IMR-90 (cell line): ENCODE measurements around the gene FN3KRP. TPM values are rescaled to one million over a fixed set of nuclear protein-coding genes. Genes with fewer than 3 reads are reported as not detected.

Experiments used
- ATAC-seq: fragments of 200-7000 bp; cut with Tn5 transposase; 2 replicates; pipeline ENCODE4 v1.9.1; 2020; ENCODE audit warnings: low read depth, mild to moderate bottlenecking, moderate library complexity
- BruUV-seq: library from RNA; stranded (reverse); fragments of 400-500 nt; replicated peaks from 2 replicates; lab custom pipeline; 2021; lab: Mats Ljungman, UMichigan
- CTCF ChIA-PET: fragments of 300-600 bp; formaldehyde crosslinking; extraction: SDS; loops from one replicate; lab custom pipeline; 2021; ENCODE audit warnings: antibody characterized with exemption; lab: Yijun Ruan, JAX
- POLR2A ChIA-PET: fragments of 300-600 bp; sonication (Branson Sonifier 250); formaldehyde crosslinking; loops from one replicate; lab custom pipeline; 2022; ENCODE audit warnings: antibody characterized with exemption; ENCODE audit not compliant: unreplicated experiment; lab: Charles Lee
- DNase-seq: peaks from one replicate; pipeline ENCODE4 v3.0.0; 2013
- H2AFZ ChIP-seq: replicated peaks from 2 replicates; pipeline ENCODE3; 2013; ENCODE audit warnings: low read length, mild to moderate bottlenecking; ENCODE audit not compliant: poor library complexity
- H2AK5ac ChIP-seq: 2 replicates; pipeline ENCODE4 v1.6.1; 2013; ENCODE audit warnings: low read depth, low read length, inconsistent platforms
- H2AK9ac ChIP-seq: replicated peaks from 2 replicates; pipeline ENCODE3; 2013; ENCODE audit warnings: mild to moderate bottlenecking, low read depth, low read length, moderate library complexity; ENCODE audit not compliant: poor library complexity
- H2BK120ac ChIP-seq: 2 replicates; pipeline ENCODE4 v1.6.1; 2013; ENCODE audit warnings: low read depth, low read length, inconsistent platforms
- H2BK15ac ChIP-seq: 3 replicates; pipeline ENCODE4 v1.6.1; 2013; ENCODE audit warnings: low read depth, low read length, inconsistent platforms
- H2BK20ac ChIP-seq: 2 replicates; pipeline ENCODE4 v1.6.1; 2013; ENCODE audit warnings: low read depth, mild to moderate bottlenecking, inconsistent platforms, low read length, moderate library complexity
- H2BK5ac ChIP-seq: 2 replicates; pipeline ENCODE4 v1.6.1; 2013; ENCODE audit warnings: mild to moderate bottlenecking, low read depth, low read length, inconsistent platforms; ENCODE audit not compliant: poor library complexity, severe bottlenecking
- H3K14ac ChIP-seq: replicated peaks from 2 replicates; pipeline ENCODE4 v1.6.1; 2013; ENCODE audit warnings: low read depth, low read length, inconsistent platforms
- H3K18ac ChIP-seq: 2 replicates; pipeline ENCODE4 v1.6.1; 2013; ENCODE audit warnings: low read depth, low read length, control low read depth
- H3K23ac ChIP-seq: 2 replicates; pipeline ENCODE4 v1.6.1; 2013; ENCODE audit warnings: low read depth, low read length, inconsistent platforms
- H3K27ac ChIP-seq: 2 replicates; pipeline ENCODE4 v1.5.1; 2013; ENCODE audit warnings: mild to moderate bottlenecking, control low read depth, low read length; ENCODE audit not compliant: insufficient read depth
- H3K27me3 ChIP-seq: 2 replicates; pipeline ENCODE4 v1.6.1; 2013; ENCODE audit warnings: low read length; ENCODE audit not compliant: control insufficient read depth, insufficient read depth
- H3K36me3 ChIP-seq: 2 replicates; pipeline ENCODE4 v1.6.1; 2013; ENCODE audit warnings: low read length, mixed read lengths; ENCODE audit not compliant: control insufficient read depth, insufficient read depth
- H3K4ac ChIP-seq: 2 replicates; pipeline ENCODE4 v1.6.1; 2013; ENCODE audit warnings: low read depth, low read length, inconsistent platforms
- H3K4me1 ChIP-seq: 2 replicates; pipeline ENCODE4 v1.6.1; 2013; ENCODE audit warnings: low read length, mixed read lengths; ENCODE audit not compliant: control insufficient read depth, insufficient read depth
- H3K4me2 ChIP-seq: 2 replicates; pipeline ENCODE4 v1.6.1; 2013; ENCODE audit warnings: low read depth, mild to moderate bottlenecking, control low read depth, low read length, moderate library complexity
- H3K4me3 ChIP-seq: 2 replicates; pipeline ENCODE4 v1.5.1; 2013; ENCODE audit warnings: low read depth, mild to moderate bottlenecking, control low read depth, low read length, moderate library complexity; ENCODE audit not compliant: insufficient read depth
- H3K56ac ChIP-seq: 2 replicates; pipeline ENCODE4 v1.6.1; 2013; ENCODE audit warnings: low read length, inconsistent platforms; ENCODE audit not compliant: insufficient read depth; ENCODE audit errors: extremely low read depth
- H3K79me1 ChIP-seq, 2 experiments: 2 replicates each; pipeline ENCODE4 v1.6.1; 2013; ENCODE audit warnings: low read length in 2 of 2, inconsistent platforms in 1 of 2, low read depth in 1 of 2
- H3K9ac ChIP-seq: 2 replicates; pipeline ENCODE4 v1.6.1; 2013; ENCODE audit warnings: low read depth, low read length, control low read depth
- H3K9me1 ChIP-seq: 2 replicates; pipeline ENCODE4 v1.6.1; 2013; ENCODE audit warnings: low read length, inconsistent platforms; ENCODE audit not compliant: insufficient read depth
- H3K9me3 ChIP-seq: 2 replicates; pipeline ENCODE4 v1.6.1; 2013; ENCODE audit warnings: low read length; ENCODE audit not compliant: control insufficient read depth, insufficient read depth
- H4K20me1 ChIP-seq: 2 replicates; pipeline ENCODE4 v1.6.1; 2013; ENCODE audit warnings: low read length, inconsistent platforms; ENCODE audit not compliant: insufficient read depth
- H4K5ac ChIP-seq: 2 replicates; pipeline ENCODE4 v1.6.1; 2013; ENCODE audit warnings: mild to moderate bottlenecking, low read depth, low read length, control low read depth
- H4K8ac ChIP-seq, 2 experiments: 2 replicates each; pipeline ENCODE4 v1.6.1; 2013; ENCODE audit warnings: low read depth in 2 of 2, low read length in 2 of 2, control low read depth in 1 of 2, inconsistent platforms in 1 of 2
- H4K91ac ChIP-seq: 2 replicates; pipeline ENCODE4 v1.6.1; 2013; ENCODE audit warnings: low read depth, low read length, inconsistent platforms; ENCODE audit not compliant: insufficient read depth
- BHLHE40 ChIP-seq: fragments of 150-350 bp; IDR thresholded peaks from 2 replicates; pipeline ENCODE4 v1.6.1; 2016; ENCODE audit warnings: mild to moderate bottlenecking, low read depth, low read length
- CEBPB ChIP-seq: IDR thresholded peaks from 2 replicates; pipeline ENCODE4 v1.6.1; 2012; ENCODE audit warnings: low read depth, low read length, improper control_type of control experiment
- CHD1 ChIP-seq: IDR thresholded peaks from 2 replicates; pipeline ENCODE4 v1.6.1; 2012; ENCODE audit warnings: low read depth, low read length, improper control_type of control experiment
- CTCF ChIP-seq: conservative IDR thresholded peaks from 2 replicates; pipeline ENCODE4 v1.5.1; 2012; ENCODE audit warnings: mild to moderate bottlenecking, low read depth, low read length, improper control_type of control experiment
- ELK1 ChIP-seq: fragments of 150-350 bp; IDR thresholded peaks from 2 replicates; pipeline ENCODE4 v1.6.1; 2016; ENCODE audit warnings: low read depth, mild to moderate bottlenecking, low read length, moderate library complexity, borderline replicate concordance
- FOS ChIP-seq: fragments of 150-350 bp; IDR thresholded peaks from 2 replicates; pipeline ENCODE4 v1.6.1; 2016; ENCODE audit warnings: low read depth, low read length
- MAFK ChIP-seq: IDR thresholded peaks from 2 replicates; pipeline ENCODE4 v1.6.1; 2012; ENCODE audit warnings: low read depth, low read length, improper control_type of control experiment
- MAZ ChIP-seq: IDR thresholded peaks from 2 replicates; pipeline ENCODE4 v1.6.1; 2012; ENCODE audit warnings: low read depth, mild to moderate bottlenecking, low read length, improper control_type of control experiment, moderate library complexity, borderline replicate concordance
- MXI1 ChIP-seq: IDR thresholded peaks from 2 replicates; pipeline ENCODE4 v1.6.1; 2012; ENCODE audit warnings: low read depth, mild to moderate bottlenecking, low read length, moderate library complexity, borderline replicate concordance
- NFE2L2 ChIP-seq: fragments of 150-350 bp; IDR thresholded peaks from 2 replicates; pipeline ENCODE4 v1.6.1; 2016; ENCODE audit warnings: low read depth, mild to moderate bottlenecking, low read length
- POLR2A ChIP-seq: IDR thresholded peaks from 2 replicates; pipeline ENCODE4 v1.6.1; 2012; ENCODE audit warnings: mild to moderate bottlenecking, low read depth, low read length
- RAD21 ChIP-seq: IDR thresholded peaks from 2 replicates; pipeline ENCODE4 v1.6.1; 2012; ENCODE audit warnings: low read length, improper control_type of control experiment
- RCOR1 ChIP-seq: IDR thresholded peaks from 2 replicates; pipeline ENCODE4 v1.6.1; 2012; ENCODE audit warnings: mild to moderate bottlenecking, low read length, improper control_type of control experiment; ENCODE audit not compliant: insufficient replicate concordance
- RFX5 ChIP-seq: IDR thresholded peaks from 2 replicates; pipeline ENCODE4 v1.8.0; 2012; ENCODE audit warnings: low read depth, mild to moderate bottlenecking, low read length, moderate library complexity
- SMC3 ChIP-seq: fragments of 150-350 bp; IDR thresholded peaks from 2 replicates; pipeline ENCODE4 v1.6.1; 2016; ENCODE audit warnings: low read depth, mild to moderate bottlenecking, antibody characterized with exemption, low read length, moderate library complexity
- USF2 ChIP-seq: fragments of 150-350 bp; IDR thresholded peaks from 2 replicates; pipeline ENCODE4 v1.6.1; 2017; ENCODE audit warnings: mild to moderate bottlenecking, antibody characterized with exemption, low read length, low read depth
- WGBS, 2 experiments: methylation state at CpG; one replicate each; pipeline versions ENCODE4 v1.1.5 to v1.1.7; 2013; ENCODE audit warnings: missing lambda C conversion rate in 2 of 2; ENCODE audit not compliant: insufficient read length in 1 of 2; ENCODE audit errors: extremely low coverage in 2 of 2; 5-methylcytosine and 5-hydroxymethylcytosine counted together
- dilution Hi-C: fragments of 300-500 bp; cut with HindIII; formaldehyde crosslinking; loops from one replicate; pipeline ENCODE4 v1.14.3; 2018; ENCODE audit warnings: low sequenced_read_pairs; ENCODE audit not compliant: unreplicated experiment
- in situ Hi-C: fragments of 300-500 bp; cut with MboI; formaldehyde crosslinking; loops from 3 replicates; pipeline ENCODE4 v1.14.3; 2019; ENCODE audit warnings: low sequenced_read_pairs, inconsistent platforms, mixed read lengths
- intact Hi-C: fragments of 100-400 bp; cut with micrococcal nuclease; formaldehyde crosslinking; loops from 2 replicates; pipeline ENCODE4 v1.10.0; 2022
- polyA plus RNA-seq, 3 experiments: library from polyadenylated mRNA; depleted of rRNA; stranded (reverse); fragments of >200 nt; gene quantifications; 2 replicates each; pipeline ENCODE4 v1.2.3, GENCODE V29; 2012; ENCODE audit warnings: low replicate concordance in 1 of 3
- total RNA-seq: library from RNA; depleted of rRNA; stranded (reverse); fragments of >200 nt; gene quantifications from 2 replicates; pipeline ENCODE4 v1.2.3, GENCODE V29; 2012

FN3KRP gene
- total and polyA plus RNA-seq, 2 of the 4 experiments (the other 2 are of a cell fraction): 18.6 to 20.3 TPM

GRCh38 chr17:82696259-82696658, 20.2 kb upstream of the FN3KRP start:
- Histone ChIP-seq H2BK15ac (no peak overlapping the region), H3K27ac (no peak overlapping the region), H2BK120ac (no peak overlapping the region), H3K4ac (no peak overlapping the region), H3K9me3 (peaks cover 2% of the 10 kb centered on the region), H3K18ac (no peak overlapping the region), H4K20me1 (no peaks in the 10 kb centered on the region; the same call in 1 of the 2 replicates), H3K4me3 (no peak overlapping the region), H4K5ac (no peak overlapping the region), H4K8ac (no peak overlapping the region), H3K14ac (no peak overlapping the region), H3K27me3 (peaks cover 2% of the 10 kb centered on the region; the same call in 1 of the 2 replicates), H2BK20ac (no peak overlapping the region), H3K56ac (no peak overlapping the region), H3K4me2 (no peak overlapping the region), H3K4me1 (peaks cover 6% of the 10 kb centered on the region; the same call in 1 of the 2 replicates), H2BK5ac (no peak overlapping the region), H2AK9ac (no peak overlapping the region), H3K9ac (no peak overlapping the region), H4K91ac (no peak overlapping the region), H3K36me3 (no peaks in the 10 kb centered on the region; the same call in 1 of the 2 replicates), H2AK5ac (no peak overlapping the region), H3K79me1 (peaks cover 0 to 7% of the 10 kb centered on the region in 2 experiments; a peak in 2 of 4 replicates), H3K23ac (no peak overlapping the region), H3K9me1 (peaks cover 5% of the 10 kb centered on the region), H2AFZ (no peak overlapping the region)
- DNase-seq (no peak), ATAC-seq (no peak)
- in situ Hi-C loops: no loop called here
- ChIA-PET POLR2A (no interaction called here), CTCF (no interaction called here)
- no TSS peak for BruUV-seq
- dilution Hi-C loops: no loop called here
- intact Hi-C loops: no loop called here
- WGBS, 2 experiments: 91% methylated on average over 11 of the region's 17 CpGs; no CpG with 5 or more reads in 1 of the 2 experiments
- TF ChIP-seq CHD1 (no peak), SMC3 (no peak), FOS (no peak), RAD21 (no peak), RFX5 (no peak), USF2 (no peak), CTCF (no peak), MAZ (no peak), POLR2A (no peak), RCOR1 (no peak), NFE2L2 (no peak), MXI1 (no peak), ELK1 (no peak), CEBPB (no peak), BHLHE40 (no peak), MAFK (no peak)
